T-cell (primary cell): ENCODE results near the gene LRIT1. TPM values are rescaled to one million over a fixed set of nuclear protein-coding genes. Genes with fewer than 3 reads are reported as not detected.

ENCODE experiments used
- ATAC-seq, 4 experiments: fragments of 200-7000 bp in 3 of 4; fragments of 150-1000 bp in 1 of 4; cut with Tn5 transposase; replicated peaks in 1 of 4; 1 replicate in 3 of 4; 2 replicates in 1 of 4; pipeline ENCODE4 v1.10.0; 2021; ENCODE audit warnings: moderate library complexity in 3 of 4, mild to moderate bottlenecking in 2 of 4, moderate number of reproducible peaks in 1 of 4
- CTCF ChIA-PET, 2 donors: fragments of 300-600 bp; sonication (Branson Sonifier 250); formaldehyde crosslinking; loops; one replicate each; lab custom pipeline; 2022; ENCODE audit warnings: antibody characterized with exemption in 2 of 2; lab: Charles Lee
- POLR2A ChIA-PET, 2 donors: fragments of 300-600 bp; sonication (Branson Sonifier 250); formaldehyde crosslinking; loops; one replicate each; lab custom pipeline; 2022; ENCODE audit warnings: antibody characterized with exemption in 2 of 2; lab: Charles Lee
- DNase-seq, 35 experiments: peaks; one replicate each; pipeline versions ENCODE4 v3.0.0 to v3.0.0-alpha.2; 2013 to 2023
- H3K27ac ChIP-seq: one replicate; pipeline ENCODE4 v1.5.1; 2013; ENCODE audit warnings: low read length
- H3K27me3 ChIP-seq, 2 experiments: replicated peaks in 1 of 2; 1 replicate in 1 of 2; 2 replicates in 1 of 2; pipeline versions ENCODE4 v1.6.1 to v1.7.0; 2013; ENCODE audit warnings: low read length in 1 of 2, mixed read lengths in 1 of 2; ENCODE audit not compliant: control insufficient read depth in 2 of 2, insufficient read depth in 2 of 2; ENCODE audit errors: extremely low read depth in 1 of 2
- H3K36me3 ChIP-seq, 2 donors: 1 replicate in 1 of 2; 2 replicates in 1 of 2; pipeline versions ENCODE4 v1.6.1 to v1.7.0; 2013; ENCODE audit warnings: low read length in 1 of 2; ENCODE audit not compliant: control insufficient read depth in 2 of 2, insufficient read depth in 1 of 2; ENCODE audit errors: extremely low read depth in 1 of 2
- H3K4me1 ChIP-seq, 2 experiments: 1 replicate in 1 of 2; 2 replicates in 1 of 2; pipeline versions ENCODE4 v1.6.1 to v1.7.0; 2013; ENCODE audit warnings: low read length in 2 of 2, mixed read lengths in 1 of 2; ENCODE audit not compliant: insufficient read depth in 2 of 2, control insufficient read depth in 1 of 2; ENCODE audit errors: extremely low read depth in 1 of 2
- H3K4me3 ChIP-seq, 2 donors: 1 replicate in 1 of 2; 2 replicates in 1 of 2; pipeline versions ENCODE4 v1.5.1 to v1.7.0; 2013; ENCODE audit warnings: mild to moderate bottlenecking in 2 of 2, low read length in 1 of 2, moderate library complexity in 1 of 2; ENCODE audit not compliant: control insufficient read depth in 1 of 2; ENCODE audit errors: extremely low read depth in 1 of 2
- H3K9me3 ChIP-seq: 2 replicates; pipeline ENCODE4 v1.7.0; 2013
- H3K27ac Mint-ChIP-seq, 2 donors: one replicate each; pipeline ENCODE4 v1.8.0; 2020 to 2021; ENCODE audit warnings: mild to moderate bottlenecking in 2 of 2, mixed read lengths in 2 of 2
- H3K27me3 Mint-ChIP-seq, 2 donors: one replicate each; pipeline ENCODE4 v1.8.0; 2021 to 2022; ENCODE audit warnings: mixed read lengths in 2 of 2
- H3K36me3 Mint-ChIP-seq: one replicate; pipeline ENCODE4 v1.8.0; 2021; ENCODE audit warnings: mixed read lengths
- H3K4me1 Mint-ChIP-seq, 3 donors: one replicate each; pipeline ENCODE4 v1.8.0; 2020 to 2022; ENCODE audit warnings: mixed read lengths in 3 of 3, mild to moderate bottlenecking in 1 of 3
- H3K4me3 Mint-ChIP-seq, 3 donors: one replicate each; pipeline ENCODE4 v1.8.0; 2020 to 2022; ENCODE audit warnings: mild to moderate bottlenecking in 3 of 3, mixed read lengths in 3 of 3, moderate library complexity in 3 of 3
- H3K9me3 Mint-ChIP-seq, 3 donors: one replicate each; pipeline ENCODE4 v1.8.0; 2020 to 2022; ENCODE audit warnings: mixed read lengths in 3 of 3
- WGBS: methylation state at CpG from one replicate; pipeline ENCODE4 v1.1.5; 2013; ENCODE audit warnings: missing lambda C conversion rate; ENCODE audit not compliant: insufficient coverage; 5-methylcytosine and 5-hydroxymethylcytosine counted together
- total RNA-seq, 35 experiments: library from RNA in 6 of 35; stranded (reverse) in 6 of 35; fragments of 120-200 nt in 1 of 35; gene quantifications; one replicate each; pipeline versions ENCODE4 v1.2.1 to v1.2.4 and lab custom pipeline; 2013 to 2026

The LRIT1 gene
- total RNA-seq, 5 donors from 2014 or later (not counting 1 experiment from before 2014, with no cell fraction given), result not detected

DNA sequence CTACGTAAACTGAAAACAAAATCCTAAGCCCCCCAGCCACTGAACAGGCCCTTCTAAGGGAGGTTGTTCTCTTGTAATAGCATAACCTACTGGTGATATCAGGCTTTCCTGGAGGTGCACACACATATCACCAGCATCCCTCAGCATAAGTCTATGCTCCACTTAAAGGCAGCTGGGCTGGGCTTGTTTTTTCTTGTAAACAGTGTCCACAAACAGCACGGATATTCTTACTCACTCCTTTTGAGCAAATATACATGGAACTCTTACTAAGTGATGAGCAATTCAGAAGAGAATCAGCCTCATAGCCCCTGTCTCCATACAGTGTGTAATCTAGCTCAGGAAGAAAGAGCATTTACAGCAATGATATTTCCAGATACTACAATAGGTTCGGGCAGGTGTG is 2.4 kb downstream of the LRIT1 start:
- WGBS, result no CpG with 5 or more reads among the region's 3 CpGs
- H3K36me3 ChIP-seq, result no peaks in the 10 kb centered on the region
- no peak overlapping the region for H3K4me3 Mint-ChIP-seq
- peaks cover 13 to 21% of the 10 kb centered on the region in 2 donors for H3K27me3 Mint-ChIP-seq
- no peak for DNase-seq
- H3K27ac ChIP-seq, result no peak overlapping the region
- H3K4me1 ChIP-seq, result no peaks in the 10 kb centered on the region
- H3K36me3 Mint-ChIP-seq, result no peaks in the 10 kb centered on the region
- H3K9me3 ChIP-seq, result no peaks in the 10 kb centered on the region
- no peak overlapping the region for H3K27ac Mint-ChIP-seq
- CTCF ChIA-PET, result interaction anchor here in 1 of 2 donors (0.6 kb wide), 1 partner anchor 83 kb away, joined by 3 read pairs; no protein-coding TSS in a partner anchor
- no peak for ATAC-seq
- H3K9me3 Mint-ChIP-seq, result no peaks in the 10 kb centered on the region
- POLR2A ChIA-PET, result no interaction called here
- H3K27me3 ChIP-seq, result peaks cover 0 to 14% of the 10 kb centered on the region in 2 experiments
- H3K4me3 ChIP-seq, result no peak overlapping the region
- H3K4me1 Mint-ChIP-seq, result no peaks in the 10 kb centered on the region

DNA sequence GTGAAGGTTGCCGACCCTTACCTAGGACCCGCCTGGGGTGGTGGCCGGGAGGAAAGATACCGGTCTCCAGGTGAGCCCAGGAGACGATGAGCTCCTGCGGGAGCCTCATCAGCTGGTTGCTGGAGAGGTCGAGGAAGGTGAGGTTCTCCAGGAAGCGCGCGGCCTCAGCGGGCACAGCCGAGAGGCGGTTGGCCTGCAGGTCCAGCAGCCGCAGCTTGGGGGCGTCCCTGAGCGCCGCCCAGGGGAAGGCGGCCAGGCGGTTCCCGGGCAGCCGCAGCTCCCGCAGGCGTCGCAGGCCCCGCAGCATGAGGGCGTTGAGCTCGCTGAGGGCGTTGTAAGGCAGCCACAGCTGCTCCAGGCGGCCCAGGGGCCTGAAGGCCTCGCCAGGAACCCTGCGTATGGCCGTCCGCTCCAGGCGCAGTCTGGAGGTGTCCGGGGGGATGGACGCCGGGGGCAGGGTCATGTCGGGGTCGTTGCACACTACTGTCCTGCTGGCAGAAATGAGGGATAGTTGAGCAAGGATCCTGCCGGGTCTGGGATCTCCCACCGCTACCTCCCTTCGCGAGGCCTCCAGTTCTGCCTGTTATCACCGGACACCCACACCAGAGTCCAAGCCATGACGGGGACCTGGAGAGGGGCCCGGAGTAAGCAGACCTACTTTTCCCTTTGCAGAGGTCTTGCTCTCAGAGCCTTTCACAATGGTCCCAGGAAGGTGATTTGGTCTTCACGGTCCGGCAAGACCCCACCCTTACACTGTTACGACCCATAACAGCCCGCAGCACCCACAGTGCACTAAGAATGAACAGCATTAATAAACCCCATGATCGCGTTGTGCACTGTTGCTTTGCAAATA is 3.9 kb downstream of the LRIT1 start:
- no peaks in the 10 kb centered on the region for H3K36me3 ChIP-seq
- no peaks in the 10 kb centered on the region for H3K9me3 Mint-ChIP-seq
- H3K27ac Mint-ChIP-seq, result no peak overlapping the region
- no peak overlapping the region for H3K4me3 Mint-ChIP-seq
- peaks cover 13 to 23% of the 10 kb centered on the region in 2 donors for H3K27me3 Mint-ChIP-seq
- POLR2A ChIA-PET, result no interaction called here
- H3K9me3 ChIP-seq, result no peaks in the 10 kb centered on the region
- H3K4me1 Mint-ChIP-seq, result no peaks in the 10 kb centered on the region
- no peaks in the 10 kb centered on the region for H3K4me1 ChIP-seq
- H3K27me3 ChIP-seq, result peaks cover 0 to 20% of the 10 kb centered on the region in 2 experiments
- WGBS, result 53% methylated on average over 46 of the region's 52 CpGs
- no peaks in the 10 kb centered on the region for H3K36me3 Mint-ChIP-seq
- CTCF ChIA-PET, result no interaction called here
- no peak overlapping the region for H3K4me3 ChIP-seq
- ATAC-seq (no peak), DNase-seq (no peak)
- no peak overlapping the region for H3K27ac ChIP-seq

DNA sequence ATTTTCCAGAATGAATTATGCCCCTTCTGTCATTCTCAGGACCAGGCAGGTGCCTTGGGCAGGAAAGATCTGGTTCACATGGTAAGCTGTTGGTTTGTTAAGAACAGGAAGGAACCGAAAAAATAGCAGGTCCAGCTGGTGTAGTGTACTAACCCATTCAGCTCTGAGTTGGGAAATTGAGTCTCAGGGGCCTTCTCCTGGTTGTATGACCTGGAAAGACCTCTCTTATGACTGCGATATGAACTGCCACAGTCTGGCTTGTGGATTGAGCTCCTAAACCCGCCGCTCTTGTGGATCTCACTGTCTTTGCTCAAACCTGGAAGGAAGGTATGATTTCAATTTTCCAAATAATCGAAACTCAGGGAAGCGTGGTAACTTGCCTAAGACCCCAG is 4.5 kb downstream of the LRIT1 start:
- Histone ChIP-seq H3K36me3 (no peaks in the 10 kb centered on the region), H3K27ac (no peak overlapping the region), H3K27me3 (peaks cover 0 to 26% of the 10 kb centered on the region in 2 experiments), H3K9me3 (no peaks in the 10 kb centered on the region), H3K4me1 (no peaks in the 10 kb centered on the region), H3K4me3 (no peak overlapping the region)
- ATAC-seq (no peak), DNase-seq (no peak)
- H3K4me1 Mint-ChIP-seq, result no peaks in the 10 kb centered on the region
- no peak overlapping the region for H3K4me3 Mint-ChIP-seq
- H3K36me3 Mint-ChIP-seq, result no peaks in the 10 kb centered on the region
- peaks cover 13 to 23% of the 10 kb centered on the region in 2 donors for H3K27me3 Mint-ChIP-seq
- 82% methylated on average over 4 of the region's 6 CpGs for WGBS
- ChIA-PET CTCF (no interaction called here), POLR2A (no interaction called here)
- no peaks in the 10 kb centered on the region for H3K9me3 Mint-ChIP-seq
- H3K27ac Mint-ChIP-seq, result no peak overlapping the region

DNA sequence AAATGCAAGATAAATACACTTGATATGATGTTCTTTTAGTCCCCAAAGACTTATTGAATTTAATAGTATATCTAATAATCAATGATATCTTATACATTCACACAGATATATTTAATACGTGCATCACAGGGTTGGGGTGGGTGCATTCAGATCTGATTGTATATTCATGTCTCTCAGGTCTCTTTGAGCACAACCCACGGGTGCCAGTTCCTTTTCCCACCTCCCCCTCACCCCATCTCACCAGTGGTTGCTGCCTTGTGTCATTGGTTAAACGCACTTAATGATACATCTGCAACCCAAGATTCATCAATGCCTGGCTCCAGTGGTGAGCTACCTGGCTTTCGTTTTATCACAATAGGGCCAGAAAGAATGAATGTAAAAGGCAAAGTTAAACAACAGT is 6.2 kb downstream of the LRIT1 start:
- Histone ChIP-seq H3K4me1 (no peaks in the 10 kb centered on the region), H3K36me3 (no peaks in the 10 kb centered on the region), H3K4me3 (no peak overlapping the region), H3K9me3 (no peaks in the 10 kb centered on the region), H3K27ac (no peak overlapping the region), H3K27me3 (peaks cover 0 to 28% of the 10 kb centered on the region in 2 experiments)
- ChIA-PET CTCF (interaction anchor here in 1 of 2 donors (0.6 kb wide), 1 partner anchor 13 kb away, joined by 3 read pairs; no protein-coding TSS in a partner anchor), POLR2A (interaction anchor here in 1 of 2 donors (0.6 kb wide), 1 partner anchor 767 kb away, joined by 3 read pairs; no protein-coding TSS in a partner anchor)
- H3K27ac Mint-ChIP-seq, result no peak overlapping the region
- no peaks in the 10 kb centered on the region for H3K9me3 Mint-ChIP-seq
- no CpG with 5 or more reads among the region's 4 CpGs for WGBS
- DNase-seq, result no peak
- H3K27me3 Mint-ChIP-seq, result peaks cover 23 to 26% of the 10 kb centered on the region in 2 donors
- no peaks in the 10 kb centered on the region for H3K4me1 Mint-ChIP-seq
- H3K36me3 Mint-ChIP-seq, result no peaks in the 10 kb centered on the region
- ATAC-seq, result no peak
- no peak overlapping the region for H3K4me3 Mint-ChIP-seq

DNA sequence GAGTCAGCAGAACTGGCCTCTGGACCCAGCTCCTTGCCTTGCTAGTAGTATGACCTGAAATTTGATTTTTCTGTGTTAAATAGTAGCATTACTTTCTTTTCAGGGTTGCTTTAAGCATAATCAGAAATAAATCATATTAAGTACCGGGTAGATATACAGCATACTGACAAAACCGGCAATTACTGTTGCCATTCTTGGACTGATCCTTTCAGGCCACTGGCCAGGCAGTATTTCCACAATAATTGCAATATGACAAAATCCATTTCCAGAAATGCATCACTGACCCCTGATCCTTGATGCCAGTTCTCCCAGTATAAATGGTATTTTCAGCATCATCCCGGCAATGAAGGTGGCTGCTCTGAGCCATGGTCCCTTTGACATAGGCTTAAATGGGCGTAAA is 6.9 kb downstream of the LRIT1 start:
- Mint-ChIP-seq H3K27ac (no peak overlapping the region), H3K4me3 (no peak overlapping the region), H3K4me1 (no peaks in the 10 kb centered on the region), H3K9me3 (no peaks in the 10 kb centered on the region), H3K27me3 (peaks cover 23 to 29% of the 10 kb centered on the region in 2 donors), H3K36me3 (no peaks in the 10 kb centered on the region)
- DNase-seq (no peak), ATAC-seq (no peak)
- no peak overlapping the region for H3K4me3 ChIP-seq
- ChIA-PET POLR2A (no interaction called here), CTCF (no interaction called here)
- H3K9me3 ChIP-seq, result no peaks in the 10 kb centered on the region
- H3K27me3 ChIP-seq, result peaks cover 2 to 28% of the 10 kb centered on the region in 2 experiments
- H3K27ac ChIP-seq, result no peak overlapping the region
- WGBS, result 76% methylated on average over 3 of the region's 4 CpGs
- H3K4me1 ChIP-seq, result no peaks in the 10 kb centered on the region
- H3K36me3 ChIP-seq, result no peaks in the 10 kb centered on the region

DNA sequence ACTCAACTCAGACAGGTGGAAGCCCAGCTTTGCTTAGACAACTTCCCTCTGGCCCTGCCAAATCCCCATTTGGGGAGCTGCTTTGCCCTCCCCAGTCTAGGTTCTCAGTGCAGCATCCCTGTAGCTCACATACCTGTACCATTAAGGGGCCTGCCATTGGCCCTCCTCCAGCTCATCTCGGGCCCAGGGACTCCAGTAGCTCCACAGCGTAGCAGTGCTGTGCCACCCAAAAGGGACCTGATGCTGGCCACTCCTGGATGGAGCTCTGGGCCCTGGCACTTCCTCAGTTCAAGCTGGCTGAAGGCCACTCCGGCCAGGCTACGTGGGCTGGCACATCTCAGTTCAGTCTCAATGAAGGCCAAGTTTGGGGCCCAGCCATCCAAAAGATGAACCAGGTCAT is 7.4 kb downstream of the LRIT1 start:
- H3K4me1 Mint-ChIP-seq, result no peaks in the 10 kb centered on the region
- ChIA-PET CTCF (no interaction called here), POLR2A (no interaction called here)
- H3K27me3 ChIP-seq, result peaks cover 4 to 28% of the 10 kb centered on the region in 2 experiments
- no peaks in the 10 kb centered on the region for H3K4me1 ChIP-seq
- no peaks in the 10 kb centered on the region for H3K9me3 Mint-ChIP-seq
- no peaks in the 10 kb centered on the region for H3K36me3 Mint-ChIP-seq
- H3K4me3 ChIP-seq, result no peak overlapping the region
- WGBS, result 84% methylated on average over 4 of the region's 4 CpGs
- no peaks in the 10 kb centered on the region for H3K9me3 ChIP-seq
- no peak for DNase-seq
- H3K27me3 Mint-ChIP-seq, result peaks cover 19 to 31% of the 10 kb centered on the region in 2 donors
- H3K4me3 Mint-ChIP-seq, result no peak overlapping the region
- H3K36me3 ChIP-seq, result no peaks in the 10 kb centered on the region
- H3K27ac ChIP-seq, result no peak overlapping the region
- no peak overlapping the region for H3K27ac Mint-ChIP-seq
- no peak for ATAC-seq
